ENCODE measurements around the gene MAL.

The MAL gene

DNA sequence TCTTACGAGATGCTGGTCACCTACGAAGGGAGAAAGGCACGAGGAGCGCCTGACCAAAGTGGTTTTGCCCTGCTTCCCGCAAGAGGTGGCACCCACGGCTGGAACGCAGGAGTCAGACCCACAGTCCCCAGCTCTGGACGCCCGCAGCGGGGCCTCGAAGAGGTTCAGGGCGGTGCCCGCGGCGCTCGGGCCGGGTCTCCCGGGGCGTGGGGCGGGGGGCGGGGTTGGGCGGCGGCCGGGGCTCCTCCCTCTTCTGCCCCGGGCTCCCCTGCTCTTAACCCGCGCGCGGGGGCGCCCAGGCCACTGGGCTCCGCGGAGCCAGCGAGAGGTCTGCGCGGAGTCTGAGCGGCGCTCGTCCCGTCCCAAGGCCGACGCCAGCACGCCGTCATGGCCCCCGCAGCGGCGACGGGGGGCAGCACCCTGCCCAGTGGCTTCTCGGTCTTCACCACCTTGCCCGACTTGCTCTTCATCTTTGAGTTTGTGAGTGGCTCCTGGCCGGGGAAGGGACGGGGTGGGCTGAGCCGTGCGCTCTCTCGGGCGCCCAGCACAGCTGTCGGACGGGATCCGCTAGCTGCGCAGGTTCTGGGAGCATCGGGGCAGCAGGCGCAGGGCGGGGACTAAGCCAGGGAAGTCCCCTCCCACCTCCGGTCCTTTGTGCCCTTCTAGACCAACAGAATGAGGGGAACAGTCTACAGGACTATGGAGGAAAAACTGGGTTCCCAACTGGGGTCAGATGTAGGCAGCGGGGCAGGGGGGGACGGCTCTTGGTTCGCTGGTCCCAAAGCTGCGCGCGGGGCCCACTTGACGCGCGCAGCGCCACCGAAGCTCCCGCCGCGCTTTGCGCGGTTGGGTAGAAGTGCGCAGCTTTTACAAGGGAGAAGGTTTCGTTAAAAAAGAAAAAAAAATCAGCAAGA, at the start of gene MAL:
Gene MAL, plus strand, starts transcription at position 303 of the 914 bp plus-strand sequence. Its CDS starts 85 bp downstream, at position 388.
- in situ Hi-C loops (cut with MboI; ENCODE audit: low sequenced_read_pairs): no loop called here

DNA sequence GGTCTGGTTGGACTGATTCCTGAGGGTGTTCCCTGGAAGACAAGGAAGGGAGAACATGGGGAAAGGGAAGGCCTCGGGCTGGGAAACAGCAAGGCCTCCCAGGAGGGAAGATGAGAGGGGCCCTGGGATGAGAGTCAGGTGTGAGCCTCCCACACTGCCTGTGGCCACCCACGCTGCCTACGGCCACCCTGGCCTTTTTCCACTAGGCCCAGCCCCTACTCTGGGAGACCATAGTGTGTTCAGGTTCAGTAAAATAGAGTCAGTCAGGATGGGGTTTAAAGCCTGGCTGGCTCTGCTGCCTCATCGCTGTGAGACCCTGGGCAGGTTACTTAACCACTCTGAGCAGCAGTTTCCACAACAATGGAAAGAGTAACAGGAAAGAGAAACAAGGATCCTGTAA, 47.7 kb upstream of the MAL start:
- in situ Hi-C loops (cut with MboI; ENCODE audit: low sequenced_read_pairs): no loop called here

DNA sequence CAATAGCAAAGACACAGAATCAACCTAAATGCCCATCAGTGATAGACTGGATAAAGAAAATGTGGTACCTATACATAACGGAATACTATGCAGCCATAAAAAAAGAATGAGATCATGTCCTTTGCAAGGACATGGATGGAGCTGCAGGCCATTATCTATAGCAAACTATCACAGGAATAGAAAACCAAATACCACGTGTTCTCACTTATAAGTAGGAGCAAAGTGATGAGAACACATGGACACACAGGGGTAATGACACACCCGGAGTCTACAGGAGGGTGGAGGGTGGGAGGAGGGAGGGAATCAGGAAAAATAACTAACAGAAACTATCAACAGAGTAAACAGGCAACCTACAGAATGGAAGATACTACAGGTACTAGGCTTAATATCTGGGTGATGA, 46.6 kb upstream of the MAL start:
- in situ Hi-C loops (cut with MboI; ENCODE audit: low sequenced_read_pairs): no loop called here

DNA sequence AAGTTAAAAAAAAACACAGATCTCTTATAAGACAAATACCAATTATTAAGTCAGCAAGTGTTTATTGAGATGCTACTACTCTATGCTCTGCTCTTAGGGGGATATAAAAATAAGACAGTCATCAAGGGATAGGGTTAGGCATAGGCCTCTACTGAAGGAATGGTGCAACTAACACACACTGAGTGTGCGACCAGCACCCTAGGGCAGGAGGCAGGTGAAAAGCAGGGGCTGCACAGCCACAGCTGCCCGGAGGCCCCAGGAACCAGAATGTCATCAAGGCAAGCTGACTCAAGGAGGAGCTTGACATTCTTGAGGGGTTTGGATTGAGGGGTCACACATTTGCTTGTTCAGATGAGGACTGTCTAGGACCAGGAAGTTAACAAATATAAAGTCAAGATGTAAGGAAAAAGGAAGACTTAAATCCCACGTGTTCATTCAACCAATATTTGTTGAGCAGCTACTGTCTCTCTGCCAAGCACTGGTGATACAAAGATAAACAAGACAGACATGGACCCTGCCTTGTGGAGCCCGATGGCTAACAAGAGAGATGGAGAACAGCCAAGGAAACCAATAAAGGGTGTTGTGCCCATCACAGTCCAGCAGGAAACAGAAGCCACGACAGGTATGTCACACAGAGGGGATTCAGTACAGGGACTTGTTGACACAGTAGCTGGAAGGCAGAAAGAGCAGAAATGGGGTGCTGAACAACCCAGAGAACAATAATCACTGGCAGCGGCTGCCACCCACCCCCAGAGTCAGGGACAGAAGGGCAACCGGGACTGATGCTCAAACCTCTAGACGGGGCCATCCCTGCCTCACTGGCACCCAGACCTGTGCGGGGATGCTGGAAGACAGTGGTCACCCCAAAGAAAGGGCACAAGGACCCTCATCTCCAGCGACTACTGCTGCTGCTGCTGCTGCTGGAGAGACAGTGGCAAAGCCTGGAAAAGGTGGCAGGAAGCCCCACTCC, 45.8 kb upstream of the MAL start:
- in situ Hi-C loops (cut with MboI; ENCODE audit: low sequenced_read_pairs): no loop called here

DNA sequence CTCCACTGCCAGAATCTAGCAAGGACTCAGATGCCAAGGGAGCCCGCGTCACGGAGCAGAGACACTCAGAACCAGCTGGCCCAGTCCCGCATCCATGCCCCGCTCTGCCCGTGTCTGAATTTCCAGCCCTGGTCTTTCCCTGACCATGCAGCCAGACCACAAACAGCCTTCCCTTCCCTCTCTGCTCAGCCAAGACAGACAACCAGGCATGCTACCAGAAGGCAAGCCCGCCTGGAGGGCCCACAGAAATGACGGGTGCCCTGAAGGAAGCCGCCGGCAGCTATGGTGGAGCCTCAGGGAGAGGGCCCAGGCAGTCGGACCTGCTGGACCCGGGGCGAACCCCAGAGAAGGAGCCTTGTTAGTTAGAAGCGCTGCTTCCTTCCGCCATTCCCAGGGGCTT, 45.1 kb upstream of the MAL start:
- in situ Hi-C loops (cut with MboI; ENCODE audit: low sequenced_read_pairs): no loop called here

DNA sequence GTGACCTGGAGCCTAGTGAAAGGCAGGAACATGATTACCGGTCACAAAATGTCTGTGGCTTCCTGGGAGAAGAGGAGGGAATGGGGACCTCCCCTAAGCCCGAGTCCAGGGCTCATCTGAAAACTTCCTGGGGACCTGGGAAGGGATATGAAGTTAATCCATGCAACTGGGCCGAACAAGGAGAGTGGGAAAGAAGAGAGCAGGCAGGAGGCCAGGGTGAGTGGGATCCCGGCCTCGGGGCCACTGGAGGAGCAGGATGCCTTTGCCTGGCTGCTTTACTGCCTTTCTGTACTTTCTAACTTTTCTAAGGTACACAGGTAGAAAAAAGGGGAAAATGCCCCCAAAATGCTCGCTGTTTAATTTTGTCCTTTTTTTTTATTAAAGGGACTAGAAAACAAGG, 43.4 kb upstream of the MAL start:
- in situ Hi-C loops (cut with MboI; ENCODE audit: low sequenced_read_pairs): no loop called here

DNA sequence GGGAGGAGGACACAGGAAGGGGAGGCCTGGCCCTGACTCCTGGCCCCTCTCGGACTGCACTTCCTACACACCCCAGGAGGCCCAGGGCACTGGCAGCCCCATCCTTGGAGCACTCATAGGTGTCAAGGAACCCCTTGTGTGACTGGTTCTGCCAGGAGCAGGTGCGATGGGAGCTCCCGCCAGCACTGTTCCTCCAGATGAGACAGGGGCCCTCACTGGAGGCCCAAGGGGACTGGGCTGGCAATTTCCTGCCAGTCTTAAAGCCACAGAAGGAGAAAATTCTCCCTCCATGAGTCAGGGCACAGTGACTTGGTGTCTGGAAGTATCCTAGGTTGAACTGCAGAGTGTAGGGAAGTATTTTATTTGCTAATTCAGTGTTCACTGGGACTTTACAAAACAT, 42.8 kb upstream of the MAL start:
- in situ Hi-C loops (cut with MboI; ENCODE audit: low sequenced_read_pairs): no loop called here

DNA sequence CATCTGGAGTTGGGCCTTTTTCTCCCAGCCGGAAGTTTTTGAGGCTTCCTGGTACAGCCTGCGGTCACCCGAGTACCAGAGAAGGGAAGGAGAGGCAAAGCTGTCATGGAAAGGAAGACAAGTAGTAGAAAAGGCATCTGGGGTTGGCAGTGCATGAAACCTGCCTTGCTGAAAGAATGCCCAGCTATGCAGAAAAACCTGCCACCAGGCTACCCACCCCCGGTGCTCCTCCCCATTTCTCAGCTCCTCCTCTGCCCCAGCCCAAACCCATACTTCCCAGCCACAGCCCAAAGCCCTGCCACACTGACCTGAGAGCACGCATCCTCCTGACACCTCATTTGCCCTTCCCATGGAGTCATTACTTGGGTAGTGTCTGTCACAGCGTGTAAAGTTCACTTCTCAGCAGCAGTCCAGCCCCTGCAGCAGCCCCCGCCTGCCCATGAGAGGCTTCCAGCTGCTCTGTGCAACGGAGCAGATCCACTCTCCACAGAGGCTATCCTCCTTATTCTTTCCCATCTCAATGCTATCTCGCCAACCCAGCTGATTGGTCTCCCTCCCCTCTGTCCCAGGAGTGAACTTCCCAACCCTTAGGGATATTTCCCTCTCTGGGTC, 40.4 kb upstream of the MAL start:
- in situ Hi-C loops (cut with MboI; ENCODE audit: low sequenced_read_pairs): no loop called here

DNA sequence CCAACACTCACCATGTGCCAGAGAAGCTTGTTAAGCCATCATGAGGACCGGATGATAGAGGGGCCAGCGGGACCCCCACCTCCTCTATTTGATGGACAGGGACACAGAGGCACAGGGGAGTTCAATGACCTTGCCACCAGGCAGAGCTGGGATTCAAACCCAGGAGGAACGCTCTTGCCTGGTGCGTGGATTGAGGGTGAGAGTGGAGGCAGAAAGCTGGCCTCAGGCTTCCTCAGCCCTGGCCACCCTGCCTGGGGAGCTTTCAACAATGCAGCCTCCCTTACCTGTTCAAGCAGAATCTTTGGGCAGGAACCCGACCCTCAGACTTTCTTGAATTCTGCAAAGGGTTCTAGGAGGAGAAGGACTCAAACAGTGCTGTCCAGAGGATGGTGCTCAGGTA, 39.9 kb upstream of the MAL start:
- in situ Hi-C loops (cut with MboI; ENCODE audit: low sequenced_read_pairs): no loop called here

DNA sequence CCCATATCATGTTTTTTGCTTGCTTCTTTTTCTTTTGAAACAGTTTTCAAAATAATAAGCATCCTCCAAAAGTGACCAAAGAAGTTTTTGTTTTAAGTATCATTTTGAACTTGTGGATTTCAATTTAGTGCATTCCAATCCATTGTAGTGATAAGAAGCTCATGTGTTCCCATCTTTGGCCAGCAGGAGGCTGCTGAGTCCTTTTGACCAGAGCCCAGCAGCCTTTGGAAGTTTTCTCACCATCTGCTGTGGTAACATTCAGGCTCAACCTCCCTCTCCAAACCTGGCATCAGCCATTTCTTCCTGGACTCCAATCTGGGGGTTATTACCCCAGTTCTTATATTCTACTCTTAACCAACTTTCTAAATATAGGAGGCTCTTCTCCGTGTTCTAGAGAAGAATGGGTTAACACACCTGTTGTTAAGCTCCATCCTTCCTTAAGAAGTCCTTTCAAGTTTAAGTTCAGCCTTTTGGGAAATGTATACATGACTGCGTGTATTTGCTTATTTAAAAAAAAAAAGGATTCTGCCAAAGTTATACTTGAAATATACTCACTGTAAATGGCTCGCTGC, 39.0 kb upstream of the MAL start:
- in situ Hi-C loops (cut with MboI; ENCODE audit: low sequenced_read_pairs): no loop called here

DNA sequence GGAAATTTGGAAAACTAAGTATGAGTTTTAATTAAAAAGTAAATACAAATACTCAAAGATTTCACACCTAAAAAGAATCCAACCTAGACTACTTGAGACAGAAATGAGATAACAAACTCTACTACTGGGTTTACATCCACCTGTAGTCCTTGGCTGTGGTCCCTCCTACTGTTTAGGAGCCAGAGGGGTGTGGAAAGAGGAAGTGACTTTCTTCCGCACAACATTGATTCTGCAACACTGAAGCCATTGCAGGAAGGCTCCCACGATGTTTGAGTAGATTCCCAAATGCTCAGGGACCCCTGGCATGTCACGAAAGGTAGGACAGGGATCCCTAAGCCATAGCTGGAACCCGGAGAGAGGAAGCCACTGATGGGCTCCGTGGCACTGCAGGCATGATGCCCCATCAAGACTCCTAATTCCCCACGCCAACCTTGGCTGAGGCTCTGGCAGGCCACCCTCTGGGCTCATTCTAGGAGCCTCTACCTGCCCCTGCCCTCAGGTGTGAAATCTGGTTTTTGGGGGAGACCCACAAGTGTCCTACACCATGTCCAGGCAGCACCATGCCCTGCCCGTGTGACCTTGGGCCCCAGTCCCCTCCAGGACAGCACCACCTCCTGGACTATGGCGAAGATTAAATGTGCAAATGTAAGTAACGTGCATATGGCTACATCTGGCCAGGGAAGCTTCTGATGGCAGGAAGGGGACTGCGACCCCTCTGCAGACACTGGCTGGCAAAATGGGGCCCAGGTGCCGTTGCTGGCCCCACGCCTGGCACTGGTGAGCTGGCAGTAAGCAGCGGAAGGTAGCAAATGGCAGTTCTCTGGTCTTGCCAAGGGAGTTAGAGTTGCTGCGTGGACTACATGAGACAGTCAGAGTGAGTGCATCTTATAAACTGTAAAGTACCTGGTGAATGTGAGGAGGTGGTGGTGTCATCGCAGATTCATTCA, 38.2 kb upstream of the MAL start:
- in situ Hi-C loops (cut with MboI; ENCODE audit: low sequenced_read_pairs): no loop called here

DNA sequence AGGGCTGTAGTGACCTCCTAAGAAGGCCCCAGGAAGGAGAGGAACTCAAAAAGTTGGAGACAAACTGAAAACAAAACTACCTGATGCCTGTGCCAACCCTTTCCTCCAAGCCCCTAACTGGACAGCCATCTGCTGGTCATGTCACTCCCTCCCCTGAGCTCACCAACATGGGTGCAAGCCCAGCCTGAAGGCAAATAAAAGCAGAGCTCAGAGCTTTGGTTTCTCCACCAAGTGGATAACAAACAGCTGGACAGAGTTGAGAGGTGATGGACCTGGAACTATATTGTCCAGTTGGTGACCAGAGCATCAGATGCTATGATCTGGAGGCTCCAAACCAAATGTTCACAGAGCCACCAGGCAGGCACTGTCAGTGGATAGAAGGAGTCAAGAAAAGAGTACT, 34.6 kb upstream of the MAL start:
- in situ Hi-C loops (cut with MboI; ENCODE audit: low sequenced_read_pairs): no loop called here

DNA sequence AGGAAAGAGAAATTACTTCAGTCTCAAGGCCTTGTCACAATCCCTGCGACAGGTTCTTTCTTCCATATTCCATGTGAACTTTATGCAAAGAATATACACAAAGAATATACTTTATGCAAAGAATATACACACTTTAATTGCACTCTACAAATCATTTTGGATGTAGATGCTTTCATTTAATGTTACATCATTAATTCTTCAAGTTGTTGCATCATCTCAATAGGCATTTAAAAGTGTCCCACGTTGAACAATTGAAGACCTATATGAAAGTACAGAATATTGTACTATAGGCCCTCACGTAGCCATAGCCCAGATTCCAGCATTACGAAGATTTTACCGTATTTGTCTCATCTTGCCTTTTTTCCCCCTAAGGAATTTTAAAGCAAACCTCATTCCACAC, 33.1 kb upstream of the MAL start:
- in situ Hi-C loops (cut with MboI; ENCODE audit: low sequenced_read_pairs): no loop called here

DNA sequence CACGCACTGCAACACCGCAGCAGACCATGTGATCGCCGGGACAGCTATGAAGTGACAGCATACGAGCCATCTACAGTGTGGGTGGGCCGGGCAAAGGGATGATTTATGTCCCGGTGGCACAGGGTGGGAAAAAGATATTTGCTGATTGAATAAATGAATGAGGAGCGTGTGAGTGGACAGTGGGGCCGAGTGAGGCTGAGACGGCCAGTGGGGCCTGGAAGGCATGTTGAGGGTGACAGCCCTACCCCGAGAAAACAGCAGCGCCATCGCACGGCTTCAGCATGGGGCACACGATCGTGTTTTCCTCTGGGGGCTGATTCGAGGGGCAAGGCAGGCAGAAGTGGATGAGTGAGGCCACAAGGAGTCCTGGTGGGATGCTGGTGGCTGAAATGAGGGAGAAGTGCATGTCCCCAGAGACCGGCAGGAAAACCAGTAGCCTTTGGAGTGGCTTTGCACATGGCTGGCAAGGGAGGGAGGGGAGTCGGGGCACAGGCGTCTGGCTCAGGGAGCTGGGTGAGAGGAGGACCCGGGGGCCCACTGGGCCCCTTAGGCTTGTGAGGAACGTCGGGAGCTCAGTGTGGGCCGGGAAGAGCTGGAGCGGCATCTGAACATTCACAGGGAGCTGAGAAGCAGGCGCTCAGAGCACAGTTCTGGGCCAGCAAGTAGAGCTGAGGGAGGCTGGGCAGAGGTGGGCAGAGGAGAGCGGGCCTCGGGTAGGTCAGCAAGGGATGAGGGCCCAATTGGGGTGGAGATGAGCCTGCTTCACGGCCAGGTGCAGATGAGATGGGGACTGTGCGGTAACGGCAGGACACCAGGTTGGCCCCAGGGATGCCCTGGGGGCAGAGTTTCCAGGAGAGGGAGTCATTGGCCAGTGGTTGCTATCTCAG, 32.1 kb upstream of the MAL start:
- in situ Hi-C loops (cut with MboI; ENCODE audit: low sequenced_read_pairs): no loop called here

DNA sequence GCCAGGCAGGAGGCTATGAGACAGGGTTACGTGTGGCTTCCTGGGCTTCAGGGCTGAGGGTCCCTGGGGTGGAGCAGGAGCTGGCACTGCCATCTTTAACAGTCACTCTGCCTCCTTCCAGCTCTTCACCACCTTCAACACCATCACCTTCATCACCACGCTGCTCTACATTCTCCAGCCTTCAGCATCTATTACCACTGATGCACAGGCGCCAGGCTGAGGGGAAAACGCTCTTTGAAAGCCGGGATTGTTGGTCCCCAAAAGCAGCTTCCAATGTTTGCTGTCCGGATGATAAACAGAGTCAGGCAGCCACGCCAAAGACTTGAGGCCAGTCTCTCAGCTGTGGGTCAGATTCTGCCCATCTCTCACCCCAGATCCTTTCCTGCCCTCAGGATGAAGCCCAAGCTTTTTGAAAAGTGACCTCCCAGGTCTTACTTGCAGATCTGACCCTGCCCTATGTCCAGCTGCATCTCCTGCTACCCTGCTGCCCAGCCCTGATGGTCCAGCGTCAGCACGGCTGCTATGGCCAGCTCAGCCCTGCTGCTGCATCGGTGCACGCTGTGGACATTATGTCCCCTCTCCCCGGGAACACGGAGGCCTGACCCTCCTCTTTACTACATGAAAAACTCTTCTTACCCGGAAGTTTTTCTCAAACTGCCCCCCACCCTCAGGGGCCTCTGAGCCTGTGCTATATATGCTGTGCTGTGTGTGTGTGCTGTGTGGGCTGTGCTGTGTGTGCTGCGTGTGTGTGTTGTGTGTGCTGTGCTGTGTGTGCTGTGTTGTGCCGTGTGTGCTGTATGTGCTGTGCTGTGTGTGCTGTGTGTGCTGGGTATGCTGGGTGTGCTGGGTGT, 31.2 kb upstream of the MAL start:
- in situ Hi-C loops (cut with MboI; ENCODE audit: low sequenced_read_pairs): no loop called here

DNA sequence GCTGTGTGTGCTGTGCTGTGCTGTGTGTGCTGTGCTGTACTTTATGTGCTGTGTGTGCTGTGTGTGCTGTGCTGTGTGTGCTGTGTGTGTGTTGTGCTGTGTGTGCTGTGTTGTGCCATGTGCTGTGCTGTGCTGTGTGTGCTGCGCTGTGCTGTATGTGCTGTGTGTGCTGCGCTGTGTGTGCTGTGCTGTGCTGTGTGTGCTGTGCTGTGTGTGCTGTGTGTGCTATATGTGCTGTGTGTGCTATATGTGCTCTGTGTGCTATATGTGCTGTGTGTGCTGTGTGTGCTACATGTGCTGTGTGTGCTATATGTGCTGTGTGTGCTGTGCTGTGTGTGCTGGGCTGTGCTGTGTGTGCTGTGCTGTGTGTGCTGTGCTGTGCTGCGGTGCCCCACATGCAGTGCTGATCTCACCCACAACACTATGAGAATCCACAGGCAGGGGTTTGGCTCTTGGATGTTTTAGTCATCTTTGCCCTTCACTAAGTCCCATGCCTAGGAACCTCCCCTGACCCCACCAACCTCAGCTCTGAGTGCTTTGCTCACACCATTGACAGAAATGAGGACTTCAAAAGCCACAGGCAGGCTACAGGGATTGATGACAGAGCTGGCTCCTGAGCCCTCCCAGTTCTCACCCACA, 30.5 kb upstream of the MAL start:
- in situ Hi-C loops (cut with MboI; ENCODE audit: low sequenced_read_pairs): no loop called here

DNA sequence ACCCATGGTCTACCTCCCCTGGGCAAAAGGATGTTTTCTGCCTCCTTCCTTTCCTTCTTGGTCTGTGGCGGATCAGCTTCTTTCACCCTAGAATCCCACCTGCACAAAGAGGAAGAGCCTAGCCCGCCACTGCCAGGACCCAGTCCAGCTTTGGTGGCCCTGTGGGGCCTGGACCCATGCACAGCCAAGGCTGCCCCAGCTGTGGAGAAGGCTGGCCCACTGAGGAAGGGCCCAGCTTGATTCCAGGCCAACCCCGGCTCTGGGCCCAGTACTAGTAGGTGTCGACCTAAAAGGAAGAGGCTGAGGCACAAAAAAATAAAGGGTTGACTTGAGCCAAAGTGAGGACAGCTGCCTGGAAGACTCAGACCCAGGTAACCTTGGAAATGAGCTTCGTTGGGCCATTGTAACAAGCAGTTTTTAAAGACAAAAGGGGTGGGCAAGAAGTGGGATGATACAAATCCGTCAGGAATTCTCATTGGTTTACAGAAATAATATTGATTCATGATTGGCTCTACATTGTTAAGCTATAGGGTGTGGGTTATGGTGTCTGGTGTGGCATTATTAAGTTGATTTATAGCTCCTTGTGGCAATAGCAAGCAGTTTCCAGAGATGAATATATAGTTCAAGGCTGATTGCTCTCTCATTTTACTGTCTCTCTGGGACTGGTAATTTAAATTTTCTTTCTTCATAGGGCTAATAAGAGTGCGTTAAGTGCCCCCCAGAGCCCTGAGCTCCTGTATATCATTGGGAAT, 29.8 kb upstream of the MAL start:
- in situ Hi-C loops (cut with MboI; ENCODE audit: low sequenced_read_pairs): no loop called here
